Hepatocyte (in vitro differentiated cells): ENCODE measurements around the gene SH2B2.

Source experiments
- CTCF ChIP-seq: fragments of 200-600 bp; sonication (generic); IDR thresholded peaks from 2 replicates; pipeline ENCODE4 v1.5.1; 2016; ENCODE audit warnings: antibody characterized with exemption, mild to moderate bottlenecking; ENCODE audit not compliant: poor library complexity
- EZH2 ChIP-seq: fragments of 200-600 bp; sonication (generic); IDR thresholded peaks from 2 replicates; pipeline ENCODE4 v1.6.1; 2016; ENCODE audit warnings: antibody characterized with exemption, mild to moderate bottlenecking, borderline replicate concordance
- EZH2phosphoT487 ChIP-seq: fragments of 200-600 bp; sonication (generic); IDR thresholded peaks from one replicate; pipeline ENCODE4 v1.6.1; 2018; ENCODE audit warnings: antibody characterized with exemption, mild to moderate bottlenecking, low read depth, moderate library complexity; ENCODE audit not compliant: unreplicated experiment, severe bottlenecking

- TF ChIP-seq CTCF = no peak
- no peak for TF ChIP-seq EZH2phosphoT487
- no peak for TF ChIP-seq EZH2
Observed at GRCh38 chr7:102261451-102261850, 25.2 kb upstream of the SH2B2 start.
